ENCODE results near the gene KIAA0825. TPM values are rescaled to one million over a fixed set of nuclear protein-coding genes. Genes with fewer than 3 reads are reported as not detected.

KIAA0825 gene
- total and polyA plus RNA-seq, 5 donors = 0.43 to 4.2 (median 3.5) TPM

DNA sequence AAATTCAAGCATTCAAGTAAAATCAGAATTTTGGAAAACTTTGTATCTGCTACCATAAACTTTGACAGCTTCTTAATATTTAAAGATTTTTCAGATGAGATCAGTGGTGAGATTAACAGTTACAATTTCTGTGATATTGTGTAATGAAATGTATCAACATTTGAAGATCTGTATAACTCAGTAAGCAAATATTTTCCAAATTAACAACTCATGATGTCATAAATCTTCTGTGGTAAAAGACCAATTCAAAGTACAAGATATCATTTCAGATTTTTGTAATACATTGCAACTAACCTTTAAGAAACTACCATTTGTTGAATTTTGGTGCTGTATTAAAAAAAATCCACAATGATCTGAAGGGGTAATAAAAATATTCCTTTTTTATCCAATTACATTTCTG is 352.2 kb downstream of the KIAA0825 start:
- intact Hi-C loops (cut with DNase I) = no loop called here
- ATAC-seq = no peak

GRCh38 chr5:94263068-94263467 is 355.3 kb downstream of the KIAA0825 start:
- H3K27me3 ChIP-seq (ENCODE audit: control insufficient read depth, insufficient read depth) = no peaks in the 10 kb centered on the region
- DNase-seq (no peak), ATAC-seq (no peak)
- intact Hi-C loops (cut with DNase I) = no loop called here
- H3K9me3 ChIP-seq (ENCODE audit: control insufficient read depth, low read length) = no peaks in the 10 kb centered on the region
- 68% methylated on average over 1 of the region's 1 CpG for WGBS
- H3K4me3 ChIP-seq (ENCODE audit: low read length) = no peak overlapping the region
- no peaks in the 10 kb centered on the region for H3K4me1 ChIP-seq (ENCODE audit: control insufficient read depth, insufficient read depth, low read length)
- H3K27ac ChIP-seq (ENCODE audit: low read length) = no peak overlapping the region

More for the DNA sequence above, 352.2 kb downstream of the KIAA0825 start:
- DNase-seq = no peak
- Histone ChIP-seq H3K9me3 (ENCODE audit: control insufficient read depth, low read length) (no peaks in the 10 kb centered on the region), H3K4me3 (ENCODE audit: low read length) (no peak overlapping the region), H3K4me1 (ENCODE audit: control insufficient read depth, insufficient read depth, low read length) (no peaks in the 10 kb centered on the region), H3K27ac (ENCODE audit: low read length) (no peak overlapping the region), H3K27me3 (ENCODE audit: control insufficient read depth, insufficient read depth) (no peaks in the 10 kb centered on the region)

DNA sequence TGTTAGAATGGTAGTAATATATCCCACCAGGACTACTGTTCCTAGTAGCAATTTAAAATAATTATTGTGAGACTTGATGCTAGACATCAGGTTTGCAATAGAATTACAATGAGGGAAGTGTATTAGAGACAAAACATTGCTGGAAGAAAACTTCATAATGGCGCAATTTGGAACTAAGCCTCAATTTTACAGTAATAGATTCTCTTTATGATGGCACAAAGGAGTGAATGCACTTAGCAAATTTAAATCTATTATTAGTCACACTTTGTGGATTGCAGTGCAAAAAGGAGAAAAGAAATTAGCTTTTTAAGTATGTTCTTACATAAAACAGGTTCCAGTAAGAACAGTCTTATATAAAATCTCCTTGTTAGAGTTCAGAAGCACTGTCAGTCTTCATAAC is 358.3 kb downstream of the KIAA0825 start:
- Histone ChIP-seq H3K27ac (ENCODE audit: low read length) (no peak overlapping the region), H3K27me3 (ENCODE audit: control insufficient read depth, insufficient read depth) (no peaks in the 10 kb centered on the region), H3K4me1 (ENCODE audit: control insufficient read depth, insufficient read depth, low read length) (no peaks in the 10 kb centered on the region), H3K9me3 (ENCODE audit: control insufficient read depth, low read length) (no peaks in the 10 kb centered on the region), H3K4me3 (ENCODE audit: low read length) (no peak overlapping the region)
- ATAC-seq = no peak
- 97% methylated on average over 1 of the region's 1 CpG for WGBS
- intact Hi-C loops (cut with DNase I) = no loop called here
- no peak for DNase-seq

- intact Hi-C loops (cut with DNase I) = no loop called here
- H3K9me3 ChIP-seq (ENCODE audit: control insufficient read depth, low read length) = no peaks in the 10 kb centered on the region
- WGBS = 77% methylated on average over 3 of the region's 3 CpGs
- ATAC-seq (no peak), DNase-seq (no peak)
- no peak overlapping the region for H3K27ac ChIP-seq (ENCODE audit: low read length)
- no peak overlapping the region for H3K4me3 ChIP-seq (ENCODE audit: low read length)
- H3K4me1 ChIP-seq (ENCODE audit: control insufficient read depth, insufficient read depth, low read length) = no peaks in the 10 kb centered on the region
- no peaks in the 10 kb centered on the region for H3K27me3 ChIP-seq (ENCODE audit: control insufficient read depth, insufficient read depth)
Observed at GRCh38 chr5:94254214-94254613, 364.2 kb downstream of the KIAA0825 start.

- ATAC-seq (no peak), DNase-seq (no peak)
- no peak overlapping the region for H3K4me3 ChIP-seq (ENCODE audit: low read length)
- intact Hi-C loops (cut with DNase I) = no loop called here
- 68% methylated on average over 5 of the region's 5 CpGs for WGBS
- H3K27me3 ChIP-seq (ENCODE audit: control insufficient read depth, insufficient read depth) = no peaks in the 10 kb centered on the region
- no peaks in the 10 kb centered on the region for H3K9me3 ChIP-seq (ENCODE audit: control insufficient read depth, low read length)
- no peaks in the 10 kb centered on the region for H3K4me1 ChIP-seq (ENCODE audit: control insufficient read depth, insufficient read depth, low read length)
- no peak overlapping the region for H3K27ac ChIP-seq (ENCODE audit: low read length)
Observed at GRCh38 chr5:94250985-94251384, 367.4 kb downstream of the KIAA0825 start.

DNA sequence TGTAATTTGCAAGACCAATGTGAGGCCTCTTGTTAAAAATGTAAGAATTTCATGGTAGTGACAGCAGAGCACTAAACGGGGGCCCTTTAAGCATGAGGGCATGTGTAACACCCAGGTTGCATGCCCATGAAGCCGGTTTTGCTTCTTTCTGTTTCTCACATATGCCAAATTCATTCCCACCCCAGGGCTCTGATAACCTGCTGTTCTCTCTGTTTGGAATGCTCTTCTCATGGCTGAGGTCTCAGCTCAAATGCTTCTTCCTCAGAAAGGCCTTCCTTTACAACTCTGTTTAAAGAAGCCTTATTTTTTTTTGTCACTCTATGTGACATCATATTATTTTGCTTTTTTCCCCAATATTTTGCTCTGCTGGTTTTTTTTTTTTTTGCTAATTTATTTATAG is 369.0 kb downstream of the KIAA0825 start:
- DNase-seq (no peak), ATAC-seq (no peak)
- WGBS = 58% methylated on average over 2 of the region's 2 CpGs
- Histone ChIP-seq H3K27me3 (ENCODE audit: control insufficient read depth, insufficient read depth) (no peaks in the 10 kb centered on the region), H3K4me1 (ENCODE audit: control insufficient read depth, insufficient read depth, low read length) (no peaks in the 10 kb centered on the region), H3K4me3 (ENCODE audit: low read length) (no peak overlapping the region), H3K9me3 (ENCODE audit: control insufficient read depth, low read length) (no peaks in the 10 kb centered on the region), H3K27ac (ENCODE audit: low read length) (no peak overlapping the region)
- intact Hi-C loops (cut with DNase I) = no loop called here

DNA sequence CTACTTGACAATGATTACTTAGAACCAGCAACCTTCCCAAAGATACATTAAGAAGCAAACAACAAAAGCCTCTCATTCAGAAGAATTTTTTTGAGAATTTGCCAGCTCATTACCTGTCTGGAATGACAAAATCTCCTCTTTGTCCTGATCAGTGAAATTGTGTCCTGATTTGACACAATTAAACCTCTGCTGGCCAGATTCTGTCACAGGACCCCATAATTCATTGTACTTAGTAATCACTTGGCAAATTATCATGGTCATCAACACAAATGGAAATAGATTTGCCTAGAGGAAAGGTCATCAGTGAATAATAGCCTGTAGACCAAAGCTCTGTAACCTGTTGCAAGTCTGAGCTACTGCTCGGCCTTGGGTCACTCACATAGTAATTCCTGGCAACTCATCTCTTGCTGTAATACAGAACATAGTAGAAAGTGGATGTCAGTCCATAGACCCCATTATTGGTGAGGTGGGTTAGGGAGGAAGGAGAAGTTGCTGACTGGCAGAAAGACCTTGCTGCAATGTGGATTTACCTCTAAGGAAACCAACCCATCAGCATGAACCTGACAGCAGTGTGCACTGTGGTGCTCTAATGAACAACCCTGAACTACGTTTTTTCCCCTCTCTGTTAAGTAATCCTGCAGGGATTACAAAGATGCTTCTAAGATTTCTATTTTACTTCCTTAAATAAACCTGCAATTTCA is 370.1 kb downstream of the KIAA0825 start:
- no peak overlapping the region for H3K27ac ChIP-seq (ENCODE audit: low read length)
- DNase-seq = no peak
- no peaks in the 10 kb centered on the region for H3K4me1 ChIP-seq (ENCODE audit: control insufficient read depth, insufficient read depth, low read length)
- no peak for ATAC-seq
- no peak overlapping the region for H3K4me3 ChIP-seq (ENCODE audit: low read length)
- intact Hi-C loops (cut with DNase I) = no loop called here
- WGBS = 76% methylated on average over 2 of the region's 2 CpGs
- no peaks in the 10 kb centered on the region for H3K9me3 ChIP-seq (ENCODE audit: control insufficient read depth, low read length)
- H3K27me3 ChIP-seq (ENCODE audit: control insufficient read depth, insufficient read depth) = no peaks in the 10 kb centered on the region

DNA sequence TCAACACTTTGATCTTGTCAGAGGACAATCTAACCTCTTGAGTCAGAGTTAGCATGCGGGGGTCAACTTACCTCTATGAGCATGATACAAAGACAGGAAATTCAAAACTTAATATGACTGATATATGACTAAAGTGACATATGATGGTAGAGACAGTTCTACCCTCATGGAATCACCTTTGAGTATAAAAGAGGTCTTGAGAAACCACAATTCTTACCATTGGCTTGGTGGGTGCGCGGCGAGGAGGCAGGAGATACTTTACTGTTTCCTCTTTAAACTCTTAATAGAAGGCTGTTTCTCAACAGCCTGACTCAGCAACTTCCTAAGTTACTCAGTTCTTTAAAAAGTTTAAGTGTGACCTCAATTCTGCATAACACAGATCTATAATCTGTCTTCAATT is 372.8 kb downstream of the KIAA0825 start:
- H3K4me1 ChIP-seq (ENCODE audit: control insufficient read depth, insufficient read depth, low read length) = no peaks in the 10 kb centered on the region
- H3K9me3 ChIP-seq (ENCODE audit: control insufficient read depth, low read length) = no peaks in the 10 kb centered on the region
- no peak overlapping the region for H3K27ac ChIP-seq (ENCODE audit: low read length)
- DNase-seq (peak in 1 of 3 donors; percentile 30), ATAC-seq (no peak)
- H3K4me3 ChIP-seq (ENCODE audit: low read length) = no peak overlapping the region
- WGBS = 88% methylated on average over 4 of the region's 4 CpGs
- H3K27me3 ChIP-seq (ENCODE audit: control insufficient read depth, insufficient read depth) = no peaks in the 10 kb centered on the region
- intact Hi-C loops (cut with DNase I) = no loop called here

- WGBS = 41% methylated on average over 1 of the region's 1 CpG
- DNase-seq (no peak), ATAC-seq (no peak)
- Histone ChIP-seq H3K4me1 (ENCODE audit: control insufficient read depth, insufficient read depth, low read length) (no peaks in the 10 kb centered on the region), H3K27me3 (ENCODE audit: control insufficient read depth, insufficient read depth) (no peaks in the 10 kb centered on the region), H3K9me3 (ENCODE audit: control insufficient read depth, low read length) (no peaks in the 10 kb centered on the region), H3K4me3 (ENCODE audit: low read length) (no peak overlapping the region), H3K27ac (ENCODE audit: low read length) (no peak overlapping the region)
- intact Hi-C loops (cut with DNase I) = no loop called here
Observed at GRCh38 chr5:94244921-94245320, 373.5 kb downstream of the KIAA0825 start.

GRCh38 chr5:94243612-94244011 is 374.8 kb downstream of the KIAA0825 start:
- H3K27ac ChIP-seq (ENCODE audit: low read length) = no peak overlapping the region
- ATAC-seq = no peak
- DNase-seq = no peak
- 61% methylated on average over 3 of the region's 3 CpGs for WGBS
- H3K4me3 ChIP-seq (ENCODE audit: low read length) = no peak overlapping the region
- H3K9me3 ChIP-seq (ENCODE audit: control insufficient read depth, low read length) = no peaks in the 10 kb centered on the region
- intact Hi-C loops (cut with DNase I) = no loop called here
- H3K27me3 ChIP-seq (ENCODE audit: control insufficient read depth, insufficient read depth) = no peaks in the 10 kb centered on the region
- no peaks in the 10 kb centered on the region for H3K4me1 ChIP-seq (ENCODE audit: control insufficient read depth, insufficient read depth, low read length)

GRCh38 chr5:94240993-94241651 is 377.3 kb downstream of the KIAA0825 start:
- Histone ChIP-seq H3K27ac (ENCODE audit: low read length) (no peak overlapping the region), H3K27me3 (ENCODE audit: control insufficient read depth, insufficient read depth) (no peaks in the 10 kb centered on the region), H3K4me3 (ENCODE audit: low read length) (no peak overlapping the region), H3K9me3 (ENCODE audit: control insufficient read depth, low read length) (no peaks in the 10 kb centered on the region), H3K4me1 (ENCODE audit: control insufficient read depth, insufficient read depth, low read length) (no peaks in the 10 kb centered on the region)
- peak in 1 of 2 donors; percentile 60 for ATAC-seq
- DNase-seq = peak in 1 of 3 donors; percentile 11
- intact Hi-C loops (cut with DNase I) = no loop called here
- 60% methylated on average over 3 of the region's 3 CpGs for WGBS

Data from right cardiac atrium (tissue), 5 donors.